GM21526 (cell line): ENCODE results near the gene CAPG.
"Not testable (repeated sequence)": the region's sequence is repeated elsewhere in the genome, so short reads cannot be mapped to it uniquely, and the experiment has no call there.

ENCODE experiments used
- ATAC-seq: cut with Tn5 transposase; IDR thresholded peaks from one replicate; pipeline ENCODE4 v1.9.1; 2021; ENCODE audit warnings: moderate library complexity; ENCODE audit not compliant: unreplicated experiment, low FRiP score

The CAPG gene, protein sequence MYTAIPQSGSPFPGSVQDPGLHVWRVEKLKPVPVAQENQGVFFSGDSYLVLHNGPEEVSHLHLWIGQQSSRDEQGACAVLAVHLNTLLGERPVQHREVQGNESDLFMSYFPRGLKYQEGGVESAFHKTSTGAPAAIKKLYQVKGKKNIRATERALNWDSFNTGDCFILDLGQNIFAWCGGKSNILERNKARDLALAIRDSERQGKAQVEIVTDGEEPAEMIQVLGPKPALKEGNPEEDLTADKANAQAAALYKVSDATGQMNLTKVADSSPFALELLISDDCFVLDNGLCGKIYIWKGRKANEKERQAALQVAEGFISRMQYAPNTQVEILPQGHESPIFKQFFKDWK

DNA sequence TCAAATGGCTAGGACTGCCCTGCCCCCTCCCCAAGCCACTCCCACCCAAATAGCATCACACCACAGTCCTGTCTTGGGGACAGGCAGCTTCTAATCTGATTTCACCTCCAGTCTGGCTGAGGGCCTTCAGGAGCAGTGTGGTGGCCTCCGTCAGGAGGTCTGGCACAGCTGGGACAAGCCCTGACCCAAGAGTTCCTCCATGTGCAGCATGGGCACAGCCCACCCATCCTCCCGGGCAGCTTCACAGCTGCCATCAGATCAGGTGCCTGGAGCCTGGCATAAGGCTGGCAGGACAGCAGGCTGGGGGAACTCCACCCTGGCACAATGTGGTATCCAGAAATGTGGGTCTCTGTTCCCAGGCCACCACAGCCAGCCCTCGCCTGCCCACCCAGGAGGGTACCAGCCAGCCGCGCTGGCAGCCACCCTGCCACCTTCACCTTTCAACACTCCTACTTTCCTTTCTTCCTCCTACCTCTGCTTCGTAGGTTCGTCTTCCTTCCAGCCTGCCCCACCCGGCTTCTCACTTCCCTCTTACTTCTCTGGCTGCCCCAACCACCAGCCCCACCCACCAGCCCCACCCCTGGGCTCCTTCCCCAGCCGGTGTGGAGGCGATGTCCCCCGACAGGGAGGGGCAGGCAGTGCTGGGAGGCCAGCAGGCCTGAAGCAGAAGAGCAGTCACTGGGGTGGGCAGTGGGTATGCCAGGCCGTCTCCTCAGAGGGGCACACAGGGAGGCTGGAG is at the start of gene CAPG:
Gene CAPG, minus strand, starts transcription at position 522 of the 739 bp plus-strand sequence. CDS start 8,221 bp downstream, outside the sequence.
- ATAC-seq: no peak

DNA sequence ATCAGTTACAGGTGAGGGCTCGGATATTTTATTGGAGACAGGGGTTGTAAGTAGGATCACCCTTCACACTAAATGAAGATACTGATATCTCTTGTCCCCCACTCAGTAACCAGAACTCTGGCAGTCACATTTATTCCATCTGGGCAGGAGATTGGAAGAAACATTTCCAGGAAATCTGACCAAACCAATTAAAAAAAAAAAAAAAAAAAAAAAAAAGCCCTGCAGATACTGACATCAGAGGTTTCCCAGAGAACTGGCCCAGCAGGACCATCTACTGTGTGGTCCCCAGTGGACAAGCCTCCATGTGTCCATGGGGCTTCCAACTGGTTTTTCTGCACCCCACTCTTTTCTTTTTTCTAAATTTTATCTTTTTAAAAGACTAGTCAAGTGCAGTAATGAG is 49.6 kb upstream of the CAPG start:
- no peak for ATAC-seq

DNA sequence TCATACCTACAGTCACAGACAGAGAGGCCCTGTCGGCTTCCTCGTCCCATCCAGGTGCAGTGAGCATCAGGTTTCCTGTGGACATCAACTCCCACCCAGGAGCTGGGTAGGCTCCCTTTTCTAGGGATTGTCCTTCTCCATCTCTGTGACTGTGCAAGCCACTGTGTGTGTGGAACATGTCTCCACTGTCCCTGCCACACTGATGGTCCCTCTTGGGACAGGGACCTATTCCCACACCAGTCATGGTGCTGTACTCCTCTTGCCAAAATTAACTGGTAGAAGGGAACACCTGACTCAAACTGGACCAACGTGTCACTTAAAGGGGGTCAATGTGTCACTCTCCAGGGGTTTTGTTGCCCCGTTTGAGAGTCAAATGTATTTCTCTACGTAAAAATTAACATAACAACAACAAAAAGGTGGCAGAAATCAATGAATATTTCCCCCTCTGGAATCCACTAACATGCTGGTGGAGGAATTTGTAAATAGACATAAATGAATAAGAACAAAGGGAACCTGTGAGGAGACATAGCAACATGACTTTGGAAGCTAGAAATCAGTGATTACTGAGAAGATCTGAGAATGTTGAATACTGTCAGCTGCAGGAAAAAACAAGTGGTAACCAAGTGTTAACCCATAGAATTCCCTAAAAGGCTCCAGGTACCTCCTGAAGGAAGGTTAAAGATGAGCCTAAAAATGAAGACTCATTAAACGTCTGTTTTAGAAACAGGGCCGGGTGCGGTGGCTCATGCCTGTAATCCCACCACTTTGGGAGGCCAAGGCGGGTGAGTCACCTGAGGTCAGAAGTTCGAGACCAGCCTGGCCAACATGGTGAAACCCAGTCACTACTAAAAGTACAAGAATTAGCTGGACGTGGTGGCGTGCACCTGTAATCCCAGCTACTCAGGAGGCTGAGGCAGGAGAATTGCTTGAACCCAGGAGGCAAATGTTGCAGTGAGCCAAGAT is 48.7 kb upstream of the CAPG start:
- ATAC-seq: no peak

DNA sequence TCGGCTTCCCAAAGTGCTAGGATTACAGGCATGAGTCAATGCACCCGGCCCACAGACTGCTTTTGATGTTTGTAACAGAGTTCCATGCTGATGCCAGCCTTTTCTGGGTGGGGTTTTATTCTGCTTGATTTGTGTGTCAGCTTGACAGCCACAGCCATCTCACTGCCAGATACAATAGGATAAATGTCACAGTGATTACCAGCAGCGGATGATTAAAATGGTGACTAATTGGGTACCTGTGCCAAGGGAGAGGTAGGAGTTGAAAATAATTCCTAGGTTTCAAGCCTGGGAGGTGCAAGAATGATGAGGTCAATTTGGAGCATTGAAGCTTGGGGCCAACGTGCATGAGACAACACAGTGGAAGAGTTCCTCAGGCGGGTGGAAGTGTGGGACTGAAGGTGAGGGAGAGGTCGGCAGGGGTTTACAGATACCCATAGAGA is 47.7 kb upstream of the CAPG start:
- ATAC-seq: no peak

DNA sequence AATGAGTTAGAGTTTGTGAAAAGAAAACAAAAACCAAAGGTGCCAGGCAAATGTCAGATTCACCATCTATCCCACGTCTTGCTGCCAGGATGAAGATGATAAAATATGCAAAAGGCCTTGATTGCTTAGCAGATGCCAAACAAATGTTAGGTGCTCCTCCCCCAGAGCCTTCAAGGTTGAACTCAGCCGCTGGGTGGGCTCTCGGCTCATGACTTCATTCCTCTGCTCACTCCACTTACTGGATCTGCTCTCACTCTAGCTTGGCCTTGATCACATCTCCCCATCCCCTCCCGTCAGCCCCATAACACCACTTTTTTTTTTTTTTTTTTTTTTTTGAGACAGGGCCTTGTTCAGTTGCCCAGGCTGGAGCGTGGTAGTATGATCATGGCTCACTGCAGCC is 46.9 kb upstream of the CAPG start:
- ATAC-seq: no peak

DNA sequence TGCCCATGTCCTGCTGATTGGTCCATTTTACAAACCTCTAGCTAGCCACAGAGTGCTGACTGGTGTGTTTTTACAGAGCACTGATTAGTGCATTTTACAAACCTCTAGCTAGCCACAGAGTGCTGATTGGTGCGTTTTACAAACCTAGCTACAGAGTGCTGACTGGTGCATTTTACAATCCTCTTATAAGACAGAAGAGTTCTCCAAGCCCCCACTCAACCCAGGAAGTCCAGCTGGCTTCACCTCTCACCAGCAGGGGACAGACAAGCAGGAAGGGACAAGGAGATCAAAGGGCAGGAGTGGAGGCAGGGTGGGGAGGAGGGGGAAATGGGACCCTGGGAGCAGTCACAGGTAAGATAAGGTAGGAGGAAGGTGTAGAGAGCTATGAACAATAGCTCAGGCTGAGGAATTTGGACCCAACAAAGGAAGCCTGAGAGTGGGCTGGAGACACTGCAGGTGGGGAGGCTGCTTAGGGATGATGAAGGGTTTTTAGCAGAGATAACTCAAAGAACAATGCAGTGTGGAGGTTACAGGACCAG is 45.5 kb upstream of the CAPG start:
- ATAC-seq: no peak

DNA sequence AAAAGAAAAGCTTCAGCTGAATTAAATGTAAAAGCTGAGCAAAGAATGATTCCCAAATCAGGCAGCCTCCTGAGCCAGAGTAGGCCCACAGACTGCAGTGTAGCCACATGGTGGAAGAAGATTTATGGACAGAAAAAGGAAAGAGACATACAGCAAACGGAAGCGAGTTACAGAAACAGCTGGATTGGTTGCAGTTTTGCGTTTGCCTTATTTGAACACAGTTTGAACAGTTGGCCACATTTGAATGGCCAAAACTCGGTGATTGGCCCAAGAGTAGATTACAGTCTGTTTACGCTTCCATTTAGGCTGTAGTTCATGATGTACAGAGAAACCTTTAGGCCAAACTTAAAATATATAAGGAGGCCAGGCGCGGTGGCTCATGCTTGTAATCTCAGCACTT is 43.4 kb upstream of the CAPG start:
- no peak for ATAC-seq

DNA sequence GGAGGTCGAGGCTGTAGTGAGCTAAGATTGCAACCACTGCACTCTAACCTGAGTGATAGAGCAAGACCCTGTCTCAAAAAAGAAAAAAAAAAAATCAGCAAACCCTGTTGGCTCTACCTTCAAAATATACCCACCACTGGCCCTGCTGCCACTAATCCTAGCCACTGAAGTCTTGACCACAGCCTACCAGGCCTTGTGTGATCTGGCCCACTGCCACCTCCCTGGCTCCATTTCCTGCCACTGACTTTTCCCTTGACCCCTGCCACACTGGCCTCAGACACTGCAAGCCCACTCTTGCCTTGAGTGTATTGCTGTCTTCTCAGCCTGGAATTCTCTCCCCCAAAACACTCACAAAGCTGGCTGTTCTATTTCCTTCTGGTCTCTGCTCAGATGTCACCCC is 42.1 kb upstream of the CAPG start:
- no peak for ATAC-seq

DNA sequence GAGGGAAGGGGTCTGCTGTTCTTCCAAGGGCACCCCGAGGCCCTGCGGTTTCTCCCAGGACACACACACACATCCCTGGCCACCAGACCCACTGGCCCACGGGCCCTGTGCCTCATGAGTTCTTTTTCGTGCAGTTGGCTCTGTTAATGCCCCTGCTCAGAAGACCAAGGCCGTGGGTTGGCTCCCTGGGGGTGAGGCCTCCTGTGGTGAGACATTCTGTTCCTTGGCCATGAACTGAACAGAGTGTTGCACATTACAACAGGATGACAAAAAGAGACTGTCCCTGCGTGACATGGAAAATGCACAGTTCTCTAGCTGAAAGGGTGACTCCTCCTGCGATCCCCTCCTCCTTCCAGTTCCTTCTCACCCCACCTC is 39.0 kb upstream of the CAPG start:
- ATAC-seq: no peak

DNA sequence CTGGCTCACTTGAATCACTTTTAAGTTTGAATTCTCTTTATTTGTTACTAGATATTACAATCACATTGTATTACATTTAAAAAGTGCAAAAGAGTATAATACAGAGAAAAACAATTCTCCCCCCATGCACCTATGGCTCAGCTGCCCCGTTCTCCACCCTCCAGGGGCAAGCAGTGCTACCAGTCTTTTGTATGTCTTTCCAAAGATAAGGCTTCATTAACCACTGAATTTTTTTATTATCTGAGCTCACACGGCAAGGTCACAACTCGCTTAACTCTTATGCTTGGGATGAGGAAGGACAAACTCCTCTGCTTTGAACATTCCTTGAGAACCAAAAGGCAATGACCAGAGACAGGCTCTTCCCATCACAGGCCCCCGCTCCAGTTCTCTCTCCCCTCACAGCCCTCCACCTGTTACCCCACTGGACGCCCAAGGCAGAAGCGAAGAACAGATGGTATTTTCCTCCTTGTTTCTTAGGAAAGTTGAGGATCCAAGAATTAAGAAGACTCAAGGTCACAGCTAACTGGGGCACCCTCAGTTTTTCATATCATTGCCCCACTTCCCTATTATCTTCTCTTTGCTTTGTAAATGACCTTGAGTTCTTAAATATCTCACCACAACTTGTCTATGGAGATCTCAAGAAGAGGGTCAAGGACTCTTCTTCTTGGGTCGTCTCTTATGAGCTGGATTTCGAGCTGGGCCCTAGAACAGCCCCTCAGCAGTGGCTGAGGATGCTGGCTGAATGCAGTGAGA is 38.5 kb upstream of the CAPG start:
- no peak for ATAC-seq

DNA sequence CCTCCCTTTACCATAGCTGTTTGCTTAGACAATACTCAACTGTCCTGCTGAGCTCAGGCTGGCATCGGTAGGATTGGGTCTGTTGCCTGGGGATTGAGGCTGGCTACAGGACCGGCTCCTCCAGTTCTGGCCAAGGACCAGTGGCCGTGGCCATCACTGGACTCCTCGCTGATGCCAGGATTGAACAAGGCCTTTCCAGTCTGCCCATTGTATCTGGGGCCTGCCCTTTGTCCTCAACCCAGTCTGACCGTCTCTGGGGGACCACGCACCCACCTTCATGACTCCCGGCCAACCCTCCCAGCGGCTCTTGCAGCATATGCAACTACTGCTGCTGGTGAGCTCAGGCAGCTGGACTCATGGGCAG is 37.0 kb upstream of the CAPG start:
- ATAC-seq: no peak

DNA sequence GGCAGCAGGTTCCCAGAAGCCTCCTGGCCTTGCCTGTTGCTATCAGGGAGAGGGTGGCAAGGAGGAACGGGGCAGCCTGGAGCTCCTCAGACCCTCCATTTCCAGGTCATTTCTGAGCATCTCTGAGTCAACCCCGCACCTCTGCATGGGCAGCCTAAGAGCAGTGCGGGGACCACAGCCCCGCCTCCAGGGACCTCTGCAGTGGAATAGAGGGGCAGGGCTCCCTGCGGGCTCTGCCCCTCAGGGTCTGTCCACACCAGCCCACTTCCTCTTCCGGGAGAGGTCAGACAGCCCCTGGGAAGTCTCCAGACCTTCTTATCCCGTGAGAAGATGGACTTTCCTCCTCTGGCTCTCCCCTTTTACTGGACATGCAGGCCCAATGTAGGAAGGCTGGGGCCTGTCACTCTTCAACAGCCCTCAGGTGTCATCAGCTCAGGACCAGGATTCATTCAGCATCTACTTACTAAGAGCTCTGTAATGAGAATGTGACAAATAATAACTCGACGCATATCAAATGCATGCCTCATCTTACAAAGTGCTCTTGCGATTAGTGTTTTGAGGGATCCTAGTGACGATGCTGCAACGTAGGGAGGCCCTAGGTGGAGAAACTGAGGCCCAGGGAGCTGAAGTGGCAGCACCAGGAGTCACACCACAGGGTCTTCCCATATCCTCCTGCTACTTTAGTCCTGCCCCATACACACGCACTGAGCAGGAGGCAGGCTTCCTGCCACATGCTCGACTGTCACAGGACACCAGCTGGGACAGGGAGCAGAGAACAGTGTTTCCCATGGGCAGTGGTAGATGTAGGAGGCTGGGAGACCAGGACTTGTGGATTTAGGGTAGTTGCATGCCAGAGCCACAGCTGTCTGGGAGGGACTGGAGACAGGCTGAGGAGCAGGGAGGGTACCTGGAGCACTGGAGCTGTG is 36.4 kb upstream of the CAPG start:
- ATAC-seq: no peak

DNA sequence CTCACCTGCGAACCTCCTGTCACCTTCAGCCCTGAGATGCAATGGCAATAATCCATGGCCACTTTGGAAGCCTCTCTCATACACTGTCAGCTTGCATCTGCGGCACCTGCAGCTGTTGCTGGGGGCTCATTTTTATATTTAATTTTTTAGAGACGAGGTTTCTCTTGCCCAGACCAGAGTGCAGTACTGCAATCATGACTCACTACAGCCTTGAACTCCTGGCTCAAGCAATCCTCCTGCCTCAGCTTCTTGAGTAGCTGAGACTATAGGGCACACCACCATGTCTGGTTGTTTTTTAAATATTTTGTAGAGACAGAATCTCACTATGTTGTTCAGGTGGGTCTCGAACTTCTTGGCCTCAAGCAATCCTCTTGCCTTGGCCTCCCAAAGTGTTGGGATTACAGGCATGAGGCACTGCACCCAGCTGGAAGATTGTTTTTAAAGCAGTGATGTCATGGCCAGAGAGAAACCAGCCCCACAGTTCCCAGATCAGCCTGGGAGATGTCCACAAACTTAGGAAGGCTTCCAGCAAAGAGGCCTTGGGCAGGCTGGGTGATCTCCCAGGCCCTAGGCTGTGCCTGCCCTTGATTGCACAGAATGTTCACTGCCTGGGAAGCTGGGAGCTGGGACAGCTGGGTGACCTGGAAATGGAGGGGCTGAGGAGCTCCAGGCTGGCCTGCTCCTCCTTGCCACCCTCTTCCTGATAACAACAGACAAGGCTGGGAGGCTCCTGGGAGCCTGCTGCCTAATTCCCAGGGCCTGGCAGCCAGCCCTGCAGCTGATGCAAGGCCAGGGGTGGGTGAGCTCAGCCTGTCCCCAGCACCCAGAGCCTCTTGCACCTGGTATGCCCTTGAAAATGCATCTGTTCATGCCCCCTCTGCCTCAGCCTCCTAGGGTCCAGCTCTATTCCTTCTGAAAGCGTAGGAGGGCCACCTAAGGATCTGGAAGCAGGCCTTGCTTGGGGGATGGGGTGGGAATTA is 35.4 kb upstream of the CAPG start:
- no peak for ATAC-seq

DNA sequence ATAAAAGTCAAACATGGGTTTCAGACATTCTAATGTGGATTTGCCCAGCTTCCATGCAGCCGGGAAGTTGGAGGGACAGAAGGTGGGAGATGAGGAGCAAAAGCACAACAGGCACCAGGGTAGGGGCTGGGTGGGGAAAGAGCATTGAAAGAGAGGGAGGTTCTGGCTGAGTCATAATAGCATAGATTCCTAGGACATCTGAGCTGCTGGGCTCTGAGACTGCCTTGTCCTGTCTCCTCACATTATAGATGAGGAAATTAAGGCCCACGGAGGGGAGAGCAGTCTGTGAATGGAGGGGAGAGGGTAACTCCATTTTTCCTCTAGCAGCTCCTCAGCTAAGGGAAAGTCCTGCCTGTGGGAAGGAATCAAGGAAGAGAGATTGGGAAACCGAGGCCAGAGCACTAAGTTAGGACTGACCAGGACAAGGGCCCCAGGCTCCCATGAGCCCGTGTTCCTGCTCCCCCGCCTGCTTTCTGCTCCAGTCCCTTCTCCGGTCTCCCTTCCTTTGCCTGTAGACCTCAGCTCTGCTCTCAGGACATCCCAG is 34.5 kb upstream of the CAPG start:
- ATAC-seq: no peak

DNA sequence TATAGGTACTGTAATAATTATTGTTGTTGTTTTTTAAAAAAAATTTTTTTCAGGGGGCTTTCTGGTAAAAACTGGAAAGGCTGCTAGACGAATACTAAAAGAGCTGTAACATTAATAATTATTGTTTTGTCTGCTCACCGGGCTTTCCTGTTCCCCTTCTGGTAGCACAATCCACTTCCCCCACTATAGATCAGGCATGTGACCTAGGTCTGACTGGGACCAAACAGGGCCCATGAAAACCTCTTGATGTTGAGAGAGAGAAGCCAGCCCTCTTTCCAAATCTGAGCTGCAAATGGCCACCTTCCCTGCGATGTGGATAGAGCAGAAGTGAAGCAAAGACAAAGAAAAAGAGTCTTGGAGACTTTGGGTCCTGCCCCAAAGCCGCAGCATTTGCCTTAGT is 31.7 kb upstream of the CAPG start:
- ATAC-seq: no peak

DNA sequence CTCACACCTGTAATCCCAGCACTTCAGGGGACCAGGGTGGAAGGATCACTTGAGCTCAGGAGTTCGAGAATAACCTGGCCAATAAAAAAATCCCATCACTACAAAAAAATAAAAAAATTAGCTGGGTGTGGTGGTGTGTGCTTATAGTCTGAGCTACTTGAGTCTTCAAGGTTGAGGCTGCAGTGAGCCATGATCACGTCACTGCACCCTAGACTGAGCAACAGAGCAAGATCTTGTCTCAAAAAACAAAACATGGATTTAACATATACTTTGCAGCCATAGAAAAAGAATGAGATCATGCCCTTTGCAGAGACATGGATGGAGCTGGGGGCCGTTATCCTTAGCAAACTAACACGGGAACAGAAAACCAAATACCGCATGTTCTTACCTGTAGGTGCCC is 30.6 kb upstream of the CAPG start:
- ATAC-seq: no peak

DNA sequence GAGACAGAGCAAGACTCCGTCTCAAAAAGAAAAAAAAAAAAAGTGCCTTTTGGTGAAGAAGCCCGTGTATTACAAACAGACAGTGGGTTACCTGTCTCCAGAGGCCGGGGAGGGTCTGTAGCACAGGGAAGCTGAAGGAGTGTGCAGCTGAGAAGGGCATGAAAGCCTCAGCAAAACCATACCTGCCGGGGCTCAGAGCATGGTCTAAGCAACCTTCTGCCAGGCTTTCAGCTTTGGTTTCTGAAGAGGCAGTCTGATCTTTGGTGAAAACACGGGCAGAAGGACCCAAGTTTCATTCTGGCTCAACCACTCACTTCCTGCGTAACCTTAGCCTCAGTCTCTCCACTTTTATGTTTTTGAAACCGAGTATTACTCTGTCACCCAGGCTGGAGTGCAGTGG is 29.8 kb upstream of the CAPG start:
- ATAC-seq: no peak

DNA sequence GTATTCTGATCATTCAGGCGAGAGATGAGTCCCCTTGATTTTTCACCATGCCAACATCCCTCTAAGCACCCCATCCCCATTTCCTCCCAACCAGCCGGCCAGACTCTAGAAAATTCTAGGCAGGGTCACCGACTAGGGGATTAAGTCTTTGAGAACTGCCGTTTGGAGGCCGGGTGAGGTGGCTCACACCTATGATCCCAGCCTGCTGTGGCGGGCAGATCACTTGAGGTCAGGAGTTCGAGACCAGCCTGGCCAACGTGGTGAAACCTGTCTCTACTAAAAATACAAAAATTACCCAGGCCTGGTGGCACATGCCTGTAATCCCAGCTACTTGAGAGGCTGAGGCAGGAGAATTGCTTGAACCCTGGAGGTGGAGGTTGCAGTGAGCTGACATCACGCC is 29.4 kb upstream of the CAPG start:
- not testable (repeated sequence) for ATAC-seq
